KBM-7 (cell line): ENCODE measurements around the gene DNAJB4.

Experiments used
- DNase-seq: peaks from one replicate; pipeline ENCODE4 v3.0.0-alpha.2; 2015
- in situ Hi-C: fragments of 300-500 bp; cut with MboI; formaldehyde crosslinking; loops from 2 replicates; pipeline ENCODE4 v1.14.3; 2020; ENCODE audit warnings: low sequenced_read_pairs, low pct_unique_long_range_greater_than_20kb, mixed read lengths

The DNAJB4 gene

GRCh38 chr1:78032996-78033796 lies 28.5 kb downstream of the DNAJB4 start:
- in situ Hi-C loops = no loop called here
- DNase-seq = no peak

GRCh38 chr1:78033797-78034172 lies 29.0 kb downstream of the DNAJB4 start:
- DNase-seq = no peak
- in situ Hi-C loops = no loop called here

GRCh38 chr1:78035121-78035520 lies 30.4 kb downstream of the DNAJB4 start:
- in situ Hi-C loops = no loop called here
- DNase-seq = no peak

DNA sequence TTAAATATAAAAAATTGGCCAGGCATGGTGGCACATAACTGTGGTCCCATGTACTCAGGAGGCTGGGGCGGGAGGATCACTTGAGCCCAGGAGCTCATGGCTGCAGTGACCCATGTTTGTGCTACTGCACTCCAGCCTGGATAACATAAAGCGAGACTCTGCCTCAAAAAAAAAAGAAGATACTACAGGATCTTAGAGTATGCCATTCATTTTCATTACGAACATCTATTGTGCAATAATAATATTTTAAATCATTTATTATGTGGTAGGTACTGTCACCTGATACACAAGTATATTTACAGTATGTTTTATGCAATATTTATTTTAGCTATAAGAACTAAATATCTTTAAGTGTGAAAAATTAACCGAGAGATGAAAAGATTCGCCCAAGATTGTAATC lies 31.7 kb downstream of the DNAJB4 start:
- DNase-seq = no peak
- in situ Hi-C loops = no loop called here

DNA sequence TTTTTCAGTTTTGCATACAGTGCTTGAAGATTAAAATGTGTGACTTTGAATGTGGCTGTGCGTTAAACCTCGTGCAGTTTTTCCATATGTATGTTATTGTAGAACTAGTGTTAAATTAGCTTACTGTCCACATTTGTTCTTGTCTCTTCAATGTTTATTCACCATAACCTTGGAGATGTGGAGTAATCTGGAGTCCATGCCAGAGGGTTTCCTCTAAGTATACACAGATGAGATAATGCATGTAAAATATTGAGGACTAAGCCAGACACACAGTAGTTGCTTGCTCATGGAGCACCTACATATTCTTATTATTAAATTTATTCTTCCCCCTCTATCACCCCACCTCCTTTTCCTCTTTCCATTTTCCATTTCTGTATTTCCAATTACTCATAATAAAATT lies 33.3 kb downstream of the DNAJB4 start:
- in situ Hi-C loops = no loop called here
- DNase-seq = no peak

GRCh38 chr1:78038491-78038939 lies 33.8 kb downstream of the DNAJB4 start:
- in situ Hi-C loops = no loop called here
- DNase-seq = no peak

- no peak for DNase-seq
- in situ Hi-C loops = no loop called here
These were observed 35.8 kb downstream of the DNAJB4 start for GRCh38 chr1:78040484-78041089.

DNA sequence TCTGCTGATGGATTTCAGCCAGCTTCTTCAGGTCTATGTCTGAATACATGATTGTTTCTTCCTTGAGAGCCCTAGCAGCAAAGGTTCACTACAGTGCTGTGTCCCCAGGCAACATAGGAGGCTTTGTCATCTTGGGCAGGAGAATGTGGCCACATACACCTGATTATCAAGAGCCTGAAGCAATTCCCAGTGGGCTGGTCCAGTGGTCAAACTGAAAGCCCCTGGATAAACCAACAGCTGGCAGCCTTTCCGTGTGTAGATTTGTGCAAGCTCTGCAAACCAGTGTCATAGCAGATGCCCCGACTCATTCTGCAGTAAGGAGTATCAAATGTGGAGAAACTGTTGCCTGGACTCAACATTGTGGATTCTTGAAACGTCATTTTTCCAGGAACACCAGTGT lies 38.7 kb downstream of the DNAJB4 start:
- no peak for DNase-seq
- in situ Hi-C loops = no loop called here

- no peak for DNase-seq
- in situ Hi-C loops = no loop called here
These were observed 40.2 kb downstream of the DNAJB4 start for GRCh38 chr1:78044796-78045562.

GRCh38 chr1:78045563-78045925 lies 40.8 kb downstream of the DNAJB4 start:
- in situ Hi-C loops = no loop called here
- no peak for DNase-seq

- no peak for DNase-seq
- in situ Hi-C loops = no loop called here
These were observed 41.4 kb downstream of the DNAJB4 start, which contains the start of gene GIPC2 for GRCh38 chr1:78045926-78046778. GIPC2 (plus strand) TSS chr1:78045966; CDS start chr1:78046095, 129 bp downstream.

DNA sequence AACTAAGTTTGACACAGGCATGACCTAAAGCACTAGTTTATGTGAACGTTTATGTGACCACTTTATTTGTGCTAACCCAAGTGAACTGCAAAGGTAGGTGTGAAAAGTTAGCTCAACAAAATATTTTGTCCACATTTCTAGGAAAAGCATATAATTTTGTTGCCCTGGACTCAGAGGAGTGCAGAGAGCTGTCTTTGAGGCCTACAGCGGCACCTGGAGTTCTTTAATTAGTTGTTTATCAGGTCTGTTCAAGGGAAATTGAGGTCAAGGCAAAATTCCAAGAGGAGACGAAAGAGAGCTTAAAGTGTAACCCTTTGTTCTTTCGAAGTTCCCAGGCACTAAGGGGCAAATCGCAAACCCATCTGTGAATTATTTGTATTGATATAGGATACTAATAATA lies 42.4 kb downstream of the DNAJB4 start:
- in situ Hi-C loops = no loop called here

GRCh38 chr1:78047631-78048030 lies 42.9 kb downstream of the DNAJB4 start:
- no peak for DNase-seq
- in situ Hi-C loops = no loop called here

More for the DNA sequence above, 42.4 kb downstream of the DNAJB4 start:
- DNase-seq = no peak

DNA sequence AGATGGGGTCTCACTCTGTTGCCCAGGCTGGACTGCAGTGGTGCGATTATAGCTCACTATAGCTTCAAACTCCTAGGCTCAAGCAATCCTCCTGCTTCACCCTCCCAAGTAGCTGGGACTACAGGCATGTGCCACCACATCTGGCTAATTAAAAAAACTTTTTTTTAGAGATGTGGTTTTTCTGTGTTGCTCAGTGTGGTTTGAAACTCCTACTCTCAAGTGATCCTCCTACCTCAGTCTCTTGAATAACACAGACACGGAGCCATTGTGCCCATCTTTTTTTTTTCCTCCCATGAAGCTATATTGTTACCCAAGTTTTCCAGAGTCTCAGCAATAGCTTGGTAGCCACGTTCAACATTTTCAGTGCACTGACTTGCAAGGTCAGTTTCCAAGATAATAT lies 43.7 kb downstream of the DNAJB4 start:
- no peak for DNase-seq
- in situ Hi-C loops = no loop called here

GRCh38 chr1:78049396-78049795 lies 44.7 kb downstream of the DNAJB4 start:
- in situ Hi-C loops = no loop called here
- DNase-seq = no peak

DNA sequence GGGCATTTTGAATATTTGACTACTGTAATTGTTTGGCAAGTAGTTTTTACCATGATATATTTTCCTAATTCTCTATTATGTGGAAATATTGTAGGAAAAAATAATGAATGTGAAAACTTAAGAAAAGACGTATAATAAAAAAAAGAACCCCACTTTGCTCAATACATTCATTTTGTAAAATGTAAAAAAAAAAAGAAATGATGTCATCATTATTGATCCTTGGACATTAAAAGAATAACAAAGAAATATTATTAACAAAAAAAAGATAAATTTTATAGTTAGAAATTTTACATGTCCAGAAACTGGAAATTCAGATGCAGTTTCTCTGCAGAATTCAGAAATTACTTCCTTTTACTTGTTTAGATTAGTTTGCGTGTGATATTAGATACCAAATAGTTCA lies 46.3 kb downstream of the DNAJB4 start:
- in situ Hi-C loops = no loop called here
- DNase-seq = no peak

- no peak for DNase-seq
- in situ Hi-C loops = no loop called here
These were observed 48.1 kb downstream of the DNAJB4 start for GRCh38 chr1:78052685-78053405.

GRCh38 chr1:78053498-78053897 lies 48.8 kb downstream of the DNAJB4 start:
- in situ Hi-C loops = no loop called here

DNA sequence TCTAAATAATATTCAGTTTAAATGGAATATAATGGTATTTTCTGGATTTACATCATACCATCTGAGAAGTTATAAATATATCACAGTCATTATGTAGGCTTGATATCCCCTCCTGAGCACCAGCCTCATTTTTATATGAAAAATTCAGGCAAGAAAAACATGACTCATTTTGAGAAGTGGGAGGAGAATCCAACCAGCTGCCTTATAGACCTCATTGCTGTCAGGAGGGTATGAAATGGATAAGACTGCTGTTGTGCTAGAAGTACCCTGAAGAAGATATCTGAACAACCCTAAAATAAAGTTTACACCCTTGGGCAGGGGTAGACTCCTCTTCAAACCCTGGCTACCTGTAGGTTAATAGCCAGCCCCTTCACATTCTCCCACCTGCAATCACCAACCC lies 49.8 kb downstream of the DNAJB4 start:
- no peak for DNase-seq
- in situ Hi-C loops = no loop called here

More at GRCh38 chr1:78053498-78053897, 48.8 kb downstream of the DNAJB4 start:
- DNase-seq = no peak
